WTC11 (cell line): Measurements from ENCODE around the gene INVS. TPM values are rescaled to one million over a fixed set of nuclear protein-coding genes. Genes with fewer than 3 reads are reported as not detected.

Experiments
- ATAC-seq: fragments of 200-7000 bp; cut with Tn5 transposase; 2 replicates; pipeline ENCODE4 v1.10.0; 2021; ENCODE audit warnings: mild to moderate bottlenecking, moderate library complexity
- CTCF ChIA-PET: fragments of 300-600 bp; sonication (Branson Sonifier 250); formaldehyde crosslinking; loops from one replicate; lab custom pipeline; 2021; ENCODE audit warnings: antibody characterized with exemption; lab: Charles Lee
- POLR2A ChIA-PET: fragments of 350-600 bp; sonication (Branson Sonifier 250); formaldehyde crosslinking; loops from one replicate; lab custom pipeline; 2021; ENCODE audit warnings: antibody characterized with exemption; lab: Charles Lee
- DNase-seq: peaks from one replicate; pipeline ENCODE4 v3.0.0; 2021; ENCODE audit warnings: low spot score
- H3K27ac Mint-ChIP-seq: 2 replicates; pipeline ENCODE4 v1.8.0; 2021; ENCODE audit warnings: mixed read lengths
- H3K27me3 Mint-ChIP-seq: 2 replicates; pipeline ENCODE4 v1.8.0; 2021; ENCODE audit warnings: low read depth, mild to moderate bottlenecking, moderate library complexity, mixed read lengths
- H3K36me3 Mint-ChIP-seq: 2 replicates; pipeline ENCODE4 v1.8.0; 2021; ENCODE audit warnings: mixed read lengths
- H3K4me1 Mint-ChIP-seq: 2 replicates; pipeline ENCODE4 v1.8.0; 2022; ENCODE audit warnings: mixed read lengths
- H3K4me3 Mint-ChIP-seq: 2 replicates; pipeline ENCODE4 v1.8.0; 2021; ENCODE audit warnings: mild to moderate bottlenecking, moderate library complexity, mixed read lengths
- H3K9me3 Mint-ChIP-seq: 2 replicates; pipeline ENCODE4 v1.8.0; 2021; ENCODE audit warnings: mixed read lengths
- ATF1 ChIP-seq: sonication (generic); formaldehyde crosslinking; IDR thresholded peaks from 2 replicates; pipeline ENCODE4 v1.8.1; 2023; ENCODE audit warnings: mild to moderate bottlenecking, moderate library complexity, missing genetic modification reagents
- ESRRA ChIP-seq: sonication (generic); formaldehyde crosslinking; IDR thresholded peaks from 2 replicates; pipeline ENCODE4 v1.8.1; 2022; ENCODE audit warnings: mild to moderate bottlenecking, missing genetic modification reagents, borderline replicate concordance
- FOXK1 ChIP-seq: sonication (generic); formaldehyde crosslinking; IDR thresholded peaks from 2 replicates; pipeline ENCODE4 v1.8.0; 2022; ENCODE audit warnings: mild to moderate bottlenecking, moderate library complexity, missing genetic modification reagents
- FOXP1 ChIP-seq: sonication (generic); formaldehyde crosslinking; IDR thresholded peaks from 2 replicates; pipeline ENCODE4 v1.8.0; 2022; ENCODE audit warnings: missing genetic modification reagents, mild to moderate bottlenecking, moderate library complexity, borderline replicate concordance
- GRHL2 ChIP-seq: fragments of 250-450 bp; sonication (Bioruptor Pico); IDR thresholded peaks from 2 replicates; pipeline ENCODE4 v1.8.0; 2022; ENCODE audit warnings: mild to moderate bottlenecking, moderate library complexity; ENCODE audit not compliant: insufficient replicate concordance, severe bottlenecking
- GTF2I ChIP-seq: fragments of 250-450 bp; sonication (Bioruptor Pico); conservative IDR thresholded peaks from 2 replicates; pipeline ENCODE4 v1.4.0; 2021; ENCODE audit warnings: mild to moderate bottlenecking
- JUN ChIP-seq: sonication (generic); formaldehyde crosslinking; IDR thresholded peaks from 2 replicates; pipeline ENCODE4 v1.8.0; 2023; ENCODE audit warnings: mild to moderate bottlenecking, missing genetic modification reagents
- MXD4 ChIP-seq: fragments of 250-450 bp; sonication (Bioruptor Pico); IDR thresholded peaks from 2 replicates; pipeline ENCODE4 v1.8.0; 2021; ENCODE audit warnings: mild to moderate bottlenecking, moderate library complexity, borderline replicate concordance
- NFYB ChIP-seq: sonication (generic); formaldehyde crosslinking; conservative IDR thresholded peaks from 2 replicates; pipeline ENCODE4 v1.8.0; 2022; ENCODE audit warnings: low read depth, missing genetic modification reagents
- RORB ChIP-seq: fragments of 250-450 bp; sonication (Bioruptor Pico); IDR thresholded peaks from 2 replicates; pipeline ENCODE4 v1.9.0; 2021; ENCODE audit warnings: mild to moderate bottlenecking
- SP1 ChIP-seq: sonication (generic); formaldehyde crosslinking; conservative IDR thresholded peaks from 2 replicates; pipeline ENCODE4 v1.8.1; 2022; ENCODE audit warnings: missing genetic modification reagents
- TEAD4 ChIP-seq: sonication (generic); formaldehyde crosslinking; IDR thresholded peaks from 2 replicates; pipeline ENCODE4 v1.8.0; 2022; ENCODE audit warnings: mild to moderate bottlenecking, missing genetic modification reagents
- ZNF121 ChIP-seq: sonication (generic); formaldehyde crosslinking; IDR thresholded peaks from 2 replicates; pipeline ENCODE4 v1.8.0; 2023; ENCODE audit warnings: missing genetic modification reagents
- ZNF138 ChIP-seq: sonication (generic); formaldehyde crosslinking; conservative IDR thresholded peaks from 2 replicates; pipeline ENCODE4 v1.8.1; 2022; ENCODE audit warnings: mild to moderate bottlenecking, moderate library complexity, missing genetic modification reagents
- ZNF671 ChIP-seq: fragments of 250-450 bp; sonication (Bioruptor Pico); IDR thresholded peaks from 2 replicates; pipeline ENCODE4 v1.8.0; 2021; ENCODE audit warnings: mild to moderate bottlenecking
- total RNA-seq: library from RNA; stranded (reverse); gene quantifications from 3 replicates; pipeline ENCODE4 v1.2.3, GENCODE V29; 2021
- TF ChIP-seq, protein P1 (sequence below): fragments of 250-450 bp; sonication (Bioruptor Pico); IDR thresholded peaks from 2 replicates; pipeline ENCODE4 v1.9.0; 2021; ENCODE audit warnings: mild to moderate bottlenecking, borderline replicate concordance
- TF ChIP-seq, protein P2 (sequence below): sonication (generic); formaldehyde crosslinking; conservative IDR thresholded peaks from 2 replicates; pipeline ENCODE4 v1.8.1; 2023; ENCODE audit warnings: mild to moderate bottlenecking, low read depth, missing genetic modification reagents, moderate library complexity
- TF ChIP-seq, protein P3 (sequence below): sonication (generic); formaldehyde crosslinking; IDR thresholded peaks from 2 replicates; pipeline ENCODE4 v1.8.1; 2023; ENCODE audit warnings: mild to moderate bottlenecking, missing genetic modification reagents, moderate library complexity
- TF ChIP-seq, protein P4 (sequence below): sonication (generic); formaldehyde crosslinking; IDR thresholded peaks from 2 replicates; pipeline ENCODE4 v1.8.1; 2022; ENCODE audit warnings: low read depth, mild to moderate bottlenecking, moderate library complexity, missing genetic modification reagents, borderline replicate concordance
- TF ChIP-seq, protein P5 (sequence below): sonication (generic); formaldehyde crosslinking; IDR thresholded peaks from 2 replicates; pipeline ENCODE4 v1.8.0; 2022; ENCODE audit warnings: missing genetic modification reagents
- TF ChIP-seq, protein P6 (sequence below): sonication (generic); formaldehyde crosslinking; IDR thresholded peaks from 2 replicates; pipeline ENCODE4 v1.8.0; 2022; ENCODE audit warnings: mild to moderate bottlenecking, missing genetic modification reagents

The INVS gene
- total RNA-seq, 1 experiment from 2014 or later, result 8.1 TPM

DNA sequence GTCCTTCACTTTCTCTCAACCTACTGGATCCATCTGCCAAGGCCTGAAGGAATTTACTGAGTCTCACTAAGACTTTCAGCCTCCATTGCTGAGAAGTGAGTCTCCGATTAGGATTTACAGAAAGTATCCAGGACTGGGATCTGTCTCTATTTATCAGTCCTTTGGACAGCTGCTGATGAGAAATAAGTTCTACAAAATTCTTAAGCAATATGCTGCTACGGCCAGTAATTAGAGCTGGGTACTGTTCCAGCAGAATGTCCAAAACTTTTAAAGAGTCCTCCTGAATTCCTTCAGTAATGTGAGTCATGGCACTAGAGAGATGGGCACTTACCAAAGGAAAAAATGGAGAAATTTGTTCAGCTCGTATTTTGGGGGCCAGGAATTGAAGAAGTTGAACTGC, 247.8 kb downstream of the INVS start:
- ChIA-PET CTCF (no interaction called here), POLR2A (no interaction called here)
- Mint-ChIP-seq H3K27me3 (no peaks in the 10 kb centered on the region), H3K4me1 (peaks cover 53% of the 10 kb centered on the region), H3K27ac (no peak overlapping the region), H3K36me3 (peaks cover 24% of the 10 kb centered on the region), H3K9me3 (no peaks in the 10 kb centered on the region), H3K4me3 (no peak overlapping the region)
- no peak for ATAC-seq
- TF ChIP-seq ZNF138 (CRISPR knock-in tag), result no peak
- TF ChIP-seq, protein P1, sequence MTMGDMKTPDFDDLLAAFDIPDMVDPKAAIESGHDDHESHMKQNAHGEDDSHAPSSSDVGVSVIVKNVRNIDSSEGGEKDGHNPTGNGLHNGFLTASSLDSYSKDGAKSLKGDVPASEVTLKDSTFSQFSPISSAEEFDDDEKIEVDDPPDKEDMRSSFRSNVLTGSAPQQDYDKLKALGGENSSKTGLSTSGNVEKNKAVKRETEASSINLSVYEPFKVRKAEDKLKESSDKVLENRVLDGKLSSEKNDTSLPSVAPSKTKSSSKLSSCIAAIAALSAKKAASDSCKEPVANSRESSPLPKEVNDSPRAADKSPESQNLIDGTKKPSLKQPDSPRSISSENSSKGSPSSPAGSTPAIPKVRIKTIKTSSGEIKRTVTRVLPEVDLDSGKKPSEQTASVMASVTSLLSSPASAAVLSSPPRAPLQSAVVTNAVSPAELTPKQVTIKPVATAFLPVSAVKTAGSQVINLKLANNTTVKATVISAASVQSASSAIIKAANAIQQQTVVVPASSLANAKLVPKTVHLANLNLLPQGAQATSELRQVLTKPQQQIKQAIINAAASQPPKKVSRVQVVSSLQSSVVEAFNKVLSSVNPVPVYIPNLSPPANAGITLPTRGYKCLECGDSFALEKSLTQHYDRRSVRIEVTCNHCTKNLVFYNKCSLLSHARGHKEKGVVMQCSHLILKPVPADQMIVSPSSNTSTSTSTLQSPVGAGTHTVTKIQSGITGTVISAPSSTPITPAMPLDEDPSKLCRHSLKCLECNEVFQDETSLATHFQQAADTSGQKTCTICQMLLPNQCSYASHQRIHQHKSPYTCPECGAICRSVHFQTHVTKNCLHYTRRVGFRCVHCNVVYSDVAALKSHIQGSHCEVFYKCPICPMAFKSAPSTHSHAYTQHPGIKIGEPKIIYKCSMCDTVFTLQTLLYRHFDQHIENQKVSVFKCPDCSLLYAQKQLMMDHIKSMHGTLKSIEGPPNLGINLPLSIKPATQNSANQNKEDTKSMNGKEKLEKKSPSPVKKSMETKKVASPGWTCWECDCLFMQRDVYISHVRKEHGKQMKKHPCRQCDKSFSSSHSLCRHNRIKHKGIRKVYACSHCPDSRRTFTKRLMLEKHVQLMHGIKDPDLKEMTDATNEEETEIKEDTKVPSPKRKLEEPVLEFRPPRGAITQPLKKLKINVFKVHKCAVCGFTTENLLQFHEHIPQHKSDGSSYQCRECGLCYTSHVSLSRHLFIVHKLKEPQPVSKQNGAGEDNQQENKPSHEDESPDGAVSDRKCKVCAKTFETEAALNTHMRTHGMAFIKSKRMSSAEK, result no peak
- no peak for TF ChIP-seq NFYB
- no peak for TF ChIP-seq GRHL2 (CRISPR knock-in tag)
- no peak for DNase-seq

DNA sequence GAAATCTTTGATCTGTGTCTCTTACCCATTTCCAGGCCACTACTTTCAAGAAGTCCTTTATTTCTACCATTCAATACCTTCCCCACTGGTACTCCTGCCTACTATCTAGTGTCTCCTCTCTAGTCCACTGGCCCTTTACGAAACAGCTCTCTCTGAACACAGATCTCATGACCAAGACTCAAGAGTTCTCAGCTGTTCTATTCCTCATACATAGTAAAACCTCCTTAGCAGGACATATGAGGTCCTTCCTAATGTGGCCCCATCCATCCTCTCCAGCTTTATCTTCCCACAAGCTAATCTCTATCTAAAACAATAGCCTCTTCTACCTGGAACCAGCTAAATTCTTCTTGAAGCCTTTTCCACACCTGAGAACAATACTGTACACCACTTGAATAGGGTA, 251.1 kb downstream of the INVS start:
- H3K27ac Mint-ChIP-seq, result peak overlapping the region; percentile 38; the same call in 1 of the 2 replicates
- TF ChIP-seq, protein P2, sequence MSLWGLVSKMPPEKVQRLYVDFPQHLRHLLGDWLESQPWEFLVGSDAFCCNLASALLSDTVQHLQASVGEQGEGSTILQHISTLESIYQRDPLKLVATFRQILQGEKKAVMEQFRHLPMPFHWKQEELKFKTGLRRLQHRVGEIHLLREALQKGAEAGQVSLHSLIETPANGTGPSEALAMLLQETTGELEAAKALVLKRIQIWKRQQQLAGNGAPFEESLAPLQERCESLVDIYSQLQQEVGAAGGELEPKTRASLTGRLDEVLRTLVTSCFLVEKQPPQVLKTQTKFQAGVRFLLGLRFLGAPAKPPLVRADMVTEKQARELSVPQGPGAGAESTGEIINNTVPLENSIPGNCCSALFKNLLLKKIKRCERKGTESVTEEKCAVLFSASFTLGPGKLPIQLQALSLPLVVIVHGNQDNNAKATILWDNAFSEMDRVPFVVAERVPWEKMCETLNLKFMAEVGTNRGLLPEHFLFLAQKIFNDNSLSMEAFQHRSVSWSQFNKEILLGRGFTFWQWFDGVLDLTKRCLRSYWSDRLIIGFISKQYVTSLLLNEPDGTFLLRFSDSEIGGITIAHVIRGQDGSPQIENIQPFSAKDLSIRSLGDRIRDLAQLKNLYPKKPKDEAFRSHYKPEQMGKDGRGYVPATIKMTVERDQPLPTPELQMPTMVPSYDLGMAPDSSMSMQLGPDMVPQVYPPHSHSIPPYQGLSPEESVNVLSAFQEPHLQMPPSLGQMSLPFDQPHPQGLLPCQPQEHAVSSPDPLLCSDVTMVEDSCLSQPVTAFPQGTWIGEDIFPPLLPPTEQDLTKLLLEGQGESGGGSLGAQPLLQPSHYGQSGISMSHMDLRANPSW, result no peak
- no peak for TF ChIP-seq JUN
- no peak for TF ChIP-seq FOXK1
- TF ChIP-seq, protein P3, sequence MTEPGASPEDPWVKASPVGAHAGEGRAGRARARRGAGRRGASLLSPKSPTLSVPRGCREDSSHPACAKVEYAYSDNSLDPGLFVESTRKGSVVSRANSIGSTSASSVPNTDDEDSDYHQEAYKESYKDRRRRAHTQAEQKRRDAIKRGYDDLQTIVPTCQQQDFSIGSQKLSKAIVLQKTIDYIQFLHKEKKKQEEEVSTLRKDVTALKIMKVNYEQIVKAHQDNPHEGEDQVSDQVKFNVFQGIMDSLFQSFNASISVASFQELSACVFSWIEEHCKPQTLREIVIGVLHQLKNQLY (CRISPR knock-in tag), result no peak
- TF ChIP-seq, protein P4, sequence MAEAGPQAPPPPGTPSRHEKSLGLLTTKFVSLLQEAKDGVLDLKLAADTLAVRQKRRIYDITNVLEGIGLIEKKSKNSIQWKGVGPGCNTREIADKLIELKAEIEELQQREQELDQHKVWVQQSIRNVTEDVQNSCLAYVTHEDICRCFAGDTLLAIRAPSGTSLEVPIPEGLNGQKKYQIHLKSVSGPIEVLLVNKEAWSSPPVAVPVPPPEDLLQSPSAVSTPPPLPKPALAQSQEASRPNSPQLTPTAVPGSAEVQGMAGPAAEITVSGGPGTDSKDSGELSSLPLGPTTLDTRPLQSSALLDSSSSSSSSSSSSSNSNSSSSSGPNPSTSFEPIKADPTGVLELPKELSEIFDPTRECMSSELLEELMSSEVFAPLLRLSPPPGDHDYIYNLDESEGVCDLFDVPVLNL, result no peak
- TF ChIP-seq, protein P5, sequence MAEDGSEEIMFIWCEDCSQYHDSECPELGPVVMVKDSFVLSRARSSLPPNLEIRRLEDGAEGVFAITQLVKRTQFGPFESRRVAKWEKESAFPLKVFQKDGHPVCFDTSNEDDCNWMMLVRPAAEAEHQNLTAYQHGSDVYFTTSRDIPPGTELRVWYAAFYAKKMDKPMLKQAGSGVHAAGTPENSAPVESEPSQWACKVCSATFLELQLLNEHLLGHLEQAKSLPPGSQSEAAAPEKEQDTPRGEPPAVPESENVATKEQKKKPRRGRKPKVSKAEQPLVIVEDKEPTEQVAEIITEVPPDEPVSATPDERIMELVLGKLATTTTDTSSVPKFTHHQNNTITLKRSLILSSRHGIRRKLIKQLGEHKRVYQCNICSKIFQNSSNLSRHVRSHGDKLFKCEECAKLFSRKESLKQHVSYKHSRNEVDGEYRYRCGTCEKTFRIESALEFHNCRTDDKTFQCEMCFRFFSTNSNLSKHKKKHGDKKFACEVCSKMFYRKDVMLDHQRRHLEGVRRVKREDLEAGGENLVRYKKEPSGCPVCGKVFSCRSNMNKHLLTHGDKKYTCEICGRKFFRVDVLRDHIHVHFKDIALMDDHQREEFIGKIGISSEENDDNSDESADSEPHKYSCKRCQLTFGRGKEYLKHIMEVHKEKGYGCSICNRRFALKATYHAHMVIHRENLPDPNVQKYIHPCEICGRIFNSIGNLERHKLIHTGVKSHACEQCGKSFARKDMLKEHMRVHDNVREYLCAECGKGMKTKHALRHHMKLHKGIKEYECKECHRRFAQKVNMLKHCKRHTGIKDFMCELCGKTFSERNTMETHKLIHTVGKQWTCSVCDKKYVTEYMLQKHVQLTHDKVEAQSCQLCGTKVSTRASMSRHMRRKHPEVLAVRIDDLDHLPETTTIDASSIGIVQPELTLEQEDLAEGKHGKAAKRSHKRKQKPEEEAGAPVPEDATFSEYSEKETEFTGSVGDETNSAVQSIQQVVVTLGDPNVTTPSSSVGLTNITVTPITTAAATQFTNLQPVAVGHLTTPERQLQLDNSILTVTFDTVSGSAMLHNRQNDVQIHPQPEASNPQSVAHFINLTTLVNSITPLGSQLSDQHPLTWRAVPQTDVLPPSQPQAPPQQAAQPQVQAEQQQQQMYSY (CRISPR knock-in tag), result no peak
- TF ChIP-seq SP1, result no peak
- no peak for TF ChIP-seq MXD4 (CRISPR knock-in tag)
- TF ChIP-seq FOXP1, result no peak
- no peak for TF ChIP-seq GTF2I (CRISPR knock-in tag)
- TF ChIP-seq TEAD4 (CRISPR knock-in tag), result no peak
- TF ChIP-seq RORB (CRISPR knock-in tag), result no peak
- TF ChIP-seq ZNF121, result no peak
- no peak for TF ChIP-seq ATF1 (CRISPR knock-in tag)
- no peak for TF ChIP-seq ZNF671 (CRISPR knock-in tag)
- TF ChIP-seq, protein P6, sequence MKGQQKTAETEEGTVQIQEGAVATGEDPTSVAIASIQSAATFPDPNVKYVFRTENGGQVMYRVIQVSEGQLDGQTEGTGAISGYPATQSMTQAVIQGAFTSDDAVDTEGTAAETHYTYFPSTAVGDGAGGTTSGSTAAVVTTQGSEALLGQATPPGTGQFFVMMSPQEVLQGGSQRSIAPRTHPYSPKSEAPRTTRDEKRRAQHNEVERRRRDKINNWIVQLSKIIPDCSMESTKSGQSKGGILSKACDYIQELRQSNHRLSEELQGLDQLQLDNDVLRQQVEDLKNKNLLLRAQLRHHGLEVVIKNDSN (CRISPR knock-in tag), result no peak
- no peak for TF ChIP-seq ESRRA (CRISPR knock-in tag)

More for the DNA sequence above, 251.1 kb downstream of the INVS start:
- Mint-ChIP-seq H3K4me3 (peak overlapping the region; percentile 48), H3K9me3 (peaks cover 11% of the 10 kb centered on the region), H3K27me3 (no peaks in the 10 kb centered on the region), H3K36me3 (peaks cover 35% of the 10 kb centered on the region), H3K4me1 (peaks cover 49% of the 10 kb centered on the region)
- ATAC-seq (no peak), DNase-seq (no peak)
- ChIA-PET CTCF (interaction anchor here (0.6 kb wide), 1 partner anchor 25 kb away, joined by 3 read pairs; no protein-coding TSS in a partner anchor), POLR2A (no interaction called here)
